ENCODE results near the gene CYP2A6.
"Not testable (repeated sequence)": the region's sequence is repeated elsewhere in the genome, so short reads cannot be mapped to it uniquely, and the experiment has no call there.

- TF ChIP-seq CTCF (IDR thresholded peaks at IDR 0.05; ENCODE audit: low read length); EZH2 (IDR thresholded peaks at IDR 0.05; ENCODE audit: borderline replicate concordance, low read length): not testable (repeated sequence)
Measured at GRCh38 chr19:40833728-40834533, 16.3 kb downstream of the CYP2A6 start.
